ENCODE results near the gene KLRF1. TPM values are rescaled to one million over a fixed set of nuclear protein-coding genes. Genes with fewer than 3 reads are reported as not detected.

The KLRF1 gene
- total RNA-seq, 1 donor from 2014 or later: not detected

DNA sequence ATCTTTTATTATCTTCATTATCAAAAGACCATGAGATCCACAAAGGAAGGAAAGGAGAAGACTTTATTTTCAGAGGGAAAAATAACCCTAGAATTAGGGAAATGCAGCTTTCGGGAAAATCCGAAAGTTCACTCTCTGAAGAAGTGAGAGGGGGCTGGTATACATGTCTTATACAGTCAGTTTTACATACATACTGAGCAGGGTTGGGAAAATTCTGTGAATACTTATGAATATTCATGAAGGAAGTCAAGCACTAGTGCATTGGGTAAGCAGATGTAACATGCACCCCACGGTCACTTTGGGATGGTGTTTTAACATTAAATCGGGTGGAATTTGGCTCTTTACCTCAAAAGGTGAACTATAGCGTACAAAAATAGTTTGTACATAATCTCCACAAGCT is 15.7 kb upstream of the KLRF1 start:
- H3K4me1 ChIP-seq (ENCODE audit: insufficient read depth, low read length): no peaks in the 10 kb centered on the region
- no peaks in the 10 kb centered on the region for H3K36me3 ChIP-seq (ENCODE audit: insufficient read depth, low read length)
- peaks cover 3% of the 10 kb centered on the region for H3K27me3 ChIP-seq (ENCODE audit: insufficient read depth, low read length)
- H4K20me1 ChIP-seq (ENCODE audit: insufficient read depth, low read length): no peaks in the 10 kb centered on the region
- Mint-ChIP-seq H3K36me3 (ENCODE audit: low read depth, unreplicated experiment) (no peaks in the 10 kb centered on the region), H3K4me1 (ENCODE audit: low read depth, unreplicated experiment) (no peaks in the 10 kb centered on the region), H3K9me3 (ENCODE audit: unreplicated experiment) (no peaks in the 10 kb centered on the region), H3K27ac (ENCODE audit: unreplicated experiment) (no peak overlapping the region), H3K4me3 (ENCODE audit: unreplicated experiment) (no peak overlapping the region), H3K27me3 (ENCODE audit: low read depth, unreplicated experiment) (no peaks in the 10 kb centered on the region)
- no peak overlapping the region for H3K4me3 ChIP-seq (ENCODE audit: insufficient read depth, low read depth, low read length)
- H2AFZ ChIP-seq (ENCODE audit: low read depth, low read length): no peak overlapping the region
- no peak overlapping the region for H3K27ac ChIP-seq (ENCODE audit: low read depth, low read length)
- H3K9ac ChIP-seq (ENCODE audit: low read length): no peak overlapping the region
- no peaks in the 10 kb centered on the region for H3K9me3 ChIP-seq (ENCODE audit: insufficient read depth, low read depth, low read length)
- FAIRE-seq: no peak
- no peak overlapping the region for H3K4me2 ChIP-seq (ENCODE audit: low read length)
- DNase-seq (ENCODE audit: low read depth): no peak
- no peaks in the 10 kb centered on the region for H3K79me2 ChIP-seq (ENCODE audit: insufficient read depth, low read length)
- no peak for TF ChIP-seq EZH2 (IDR thresholded peaks at IDR 0.05; ENCODE audit: insufficient read depth, low read length)
- TF ChIP-seq, protein P1, sequence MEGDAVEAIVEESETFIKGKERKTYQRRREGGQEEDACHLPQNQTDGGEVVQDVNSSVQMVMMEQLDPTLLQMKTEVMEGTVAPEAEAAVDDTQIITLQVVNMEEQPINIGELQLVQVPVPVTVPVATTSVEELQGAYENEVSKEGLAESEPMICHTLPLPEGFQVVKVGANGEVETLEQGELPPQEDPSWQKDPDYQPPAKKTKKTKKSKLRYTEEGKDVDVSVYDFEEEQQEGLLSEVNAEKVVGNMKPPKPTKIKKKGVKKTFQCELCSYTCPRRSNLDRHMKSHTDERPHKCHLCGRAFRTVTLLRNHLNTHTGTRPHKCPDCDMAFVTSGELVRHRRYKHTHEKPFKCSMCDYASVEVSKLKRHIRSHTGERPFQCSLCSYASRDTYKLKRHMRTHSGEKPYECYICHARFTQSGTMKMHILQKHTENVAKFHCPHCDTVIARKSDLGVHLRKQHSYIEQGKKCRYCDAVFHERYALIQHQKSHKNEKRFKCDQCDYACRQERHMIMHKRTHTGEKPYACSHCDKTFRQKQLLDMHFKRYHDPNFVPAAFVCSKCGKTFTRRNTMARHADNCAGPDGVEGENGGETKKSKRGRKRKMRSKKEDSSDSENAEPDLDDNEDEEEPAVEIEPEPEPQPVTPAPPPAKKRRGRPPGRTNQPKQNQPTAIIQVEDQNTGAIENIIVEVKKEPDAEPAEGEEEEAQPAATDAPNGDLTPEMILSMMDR (IDR thresholded peaks at IDR 0.05; ENCODE audit: insufficient read depth, low read depth, low read length): no peak

DNA sequence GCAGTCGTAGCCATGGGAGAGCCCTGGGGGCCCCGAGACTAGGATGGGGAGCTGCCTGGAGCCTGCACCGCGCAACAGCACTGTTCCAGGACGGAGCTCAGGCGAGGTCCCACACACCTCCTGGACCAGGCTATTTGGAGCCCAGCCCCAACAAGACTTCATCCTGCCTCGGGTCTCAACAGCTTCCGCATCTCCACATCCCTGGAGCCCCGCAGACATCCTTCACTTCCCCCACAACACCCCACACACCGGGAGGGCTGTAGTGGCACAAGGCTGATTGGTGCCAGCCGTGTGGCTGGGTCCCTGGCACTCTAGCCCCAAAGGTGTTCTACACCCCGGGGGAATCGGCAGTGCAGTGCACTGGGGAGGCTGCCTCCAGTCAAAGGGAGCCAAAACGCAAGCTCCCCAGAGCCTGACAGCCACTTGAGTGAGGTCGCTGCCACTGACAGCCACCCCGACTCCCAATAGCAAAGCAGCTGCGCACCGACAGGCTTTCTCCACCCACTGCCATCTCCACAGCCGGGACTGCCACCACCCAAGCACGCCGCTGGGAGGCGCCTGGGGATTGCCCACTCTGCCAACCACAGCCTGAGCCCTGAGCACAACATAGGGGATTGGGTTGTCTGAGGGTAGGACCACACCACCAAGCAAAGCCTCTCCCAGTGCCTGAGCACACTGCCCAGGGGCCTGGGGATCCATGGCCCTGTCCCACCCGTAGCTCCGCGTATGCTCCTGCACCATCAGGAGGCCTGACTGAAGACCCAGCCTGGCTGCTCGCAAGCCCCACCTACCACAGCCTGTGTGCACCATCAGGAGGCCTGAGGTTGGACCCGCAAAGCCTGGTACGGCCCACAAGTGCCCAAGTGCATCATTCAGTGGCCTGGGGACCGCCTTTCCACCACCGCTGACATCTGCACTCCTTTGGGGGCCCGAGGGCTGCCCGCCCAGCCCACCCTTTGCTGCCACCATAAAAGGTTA is 13.2 kb upstream of the KLRF1 start:
- no peaks in the 10 kb centered on the region for H3K4me1 ChIP-seq (ENCODE audit: insufficient read depth, low read length)
- H3K4me2 ChIP-seq (ENCODE audit: low read length): peak overlapping the region; percentile 68
- Mint-ChIP-seq H3K4me1 (ENCODE audit: low read depth, unreplicated experiment) (no peaks in the 10 kb centered on the region), H3K36me3 (ENCODE audit: low read depth, unreplicated experiment) (no peaks in the 10 kb centered on the region), H3K27me3 (ENCODE audit: low read depth, unreplicated experiment) (no peaks in the 10 kb centered on the region), H3K9me3 (ENCODE audit: unreplicated experiment) (no peaks in the 10 kb centered on the region), H3K4me3 (ENCODE audit: unreplicated experiment) (no peak overlapping the region), H3K27ac (ENCODE audit: unreplicated experiment) (no peak overlapping the region)
- no peaks in the 10 kb centered on the region for H4K20me1 ChIP-seq (ENCODE audit: insufficient read depth, low read length)
- TF ChIP-seq EZH2 (IDR thresholded peaks at IDR 0.05; ENCODE audit: insufficient read depth, low read length): no peak
- TF ChIP-seq, protein P1 (IDR thresholded peaks at IDR 0.05; ENCODE audit: insufficient read depth, low read depth, low read length): peak; percentile 35
- no peaks in the 10 kb centered on the region for H3K36me3 ChIP-seq (ENCODE audit: insufficient read depth, low read length)
- no peak overlapping the region for H3K27ac ChIP-seq (ENCODE audit: low read depth, low read length)
- H2AFZ ChIP-seq (ENCODE audit: low read depth, low read length): peak overlapping the region; percentile 73
- H3K4me3 ChIP-seq (ENCODE audit: insufficient read depth, low read depth, low read length): peak overlapping the region; percentile 28
- peaks cover 3% of the 10 kb centered on the region for H3K27me3 ChIP-seq (ENCODE audit: insufficient read depth, low read length)
- FAIRE-seq (no peak), DNase-seq (ENCODE audit: low read depth) (no peak)
- no peak overlapping the region for H3K9ac ChIP-seq (ENCODE audit: low read length)
- no peaks in the 10 kb centered on the region for H3K9me3 ChIP-seq (ENCODE audit: insufficient read depth, low read depth, low read length)
- H3K79me2 ChIP-seq (ENCODE audit: insufficient read depth, low read length): no peaks in the 10 kb centered on the region
